GM23338 (cell line): ENCODE data around the gene METAP1D.

Experiments
- CREB1 ChIP-seq: fragments of 250-450 bp; sonication (Bioruptor Pico); IDR thresholded peaks from 2 replicates; pipeline ENCODE4 v1.5.0; 2020; ENCODE audit warnings: low read depth, mild to moderate bottlenecking, moderate library complexity
- CTCF ChIP-seq, 2 experiments: fragments of 200-600 bp in 1 of 2; sonication (generic) in 1 of 2; conservative IDR thresholded peaks; 2 replicates each; pipeline versions ENCODE4 v1.5.1 to v1.6.1; 2016 to 2017; ENCODE audit warnings: antibody characterized with exemption in 2 of 2, low read depth in 2 of 2, mild to moderate bottlenecking in 2 of 2, moderate library complexity in 1 of 2
- EZH2 ChIP-seq: fragments of 200-600 bp; sonication (generic); IDR thresholded peaks from one replicate; pipeline ENCODE4 v1.8.0; 2017; ENCODE audit warnings: antibody characterized with exemption, mild to moderate bottlenecking, low read depth; ENCODE audit not compliant: unreplicated experiment
- JUNB ChIP-seq: IDR thresholded peaks from one replicate; pipeline ENCODE4 v1.6.1; 2016; ENCODE audit warnings: antibody characterized with exemption; ENCODE audit not compliant: unreplicated experiment
- POLR2AphosphoS5 ChIP-seq: IDR thresholded peaks from 2 replicates; pipeline ENCODE4 v1.6.1; 2016; ENCODE audit warnings: antibody characterized with exemption, low read depth
- REST ChIP-seq: IDR thresholded peaks from one replicate; pipeline ENCODE4 v1.6.1; 2018; ENCODE audit warnings: antibody characterized with exemption; ENCODE audit not compliant: unreplicated experiment
- ZNF114 ChIP-seq: fragments of 250-450 bp; sonication (Bioruptor Pico); IDR thresholded peaks from 2 replicates; pipeline ENCODE4 v1.5.0; 2020; ENCODE audit warnings: mild to moderate bottlenecking, moderate library complexity

GRCh38 chr2:172038604-172039003 is 38.9 kb downstream of the METAP1D start:
- no peak for TF ChIP-seq EZH2
- TF ChIP-seq CTCF (conservative IDR thresholded peaks at IDR 0.05; ENCODE audit: low read depth in 2 of 2): no peak
- no peak for TF ChIP-seq JUNB
- TF ChIP-seq POLR2AphosphoS5: no peak
- no peak for TF ChIP-seq REST
- TF ChIP-seq CREB1: no peak
- no peak for TF ChIP-seq ZNF114 (CRISPR knock-in tag)
